CD14-positive monocyte (primary cell): ENCODE measurements around the gene EGFLAM. TPM values are rescaled to one million over a fixed set of nuclear protein-coding genes. Genes with fewer than 3 reads are reported as not detected.

Experiments used
- DNase-seq, 3 donors: peaks; one replicate each; pipeline ENCODE4 v3.0.0-alpha.2; 2011 to 2022
- H2AFZ ChIP-seq: 2 replicates; pipeline ENCODE4 v1.6.0; 2012; ENCODE audit warnings: mild to moderate bottlenecking, low read depth, low read length, inconsistent platforms; ENCODE audit not compliant: insufficient read depth, poor library complexity, severe bottlenecking
- H3K27ac ChIP-seq, 2 donors: 1 replicate in 1 of 2; 2 replicates in 1 of 2; pipeline ENCODE4 v1.5.1; 2012 to 2013; ENCODE audit warnings: low read length in 2 of 2, control low read depth in 1 of 2, inconsistent platforms in 1 of 2, low read depth in 1 of 2, mild to moderate bottlenecking in 1 of 2
- H3K27me3 ChIP-seq, 2 donors: one replicate each; pipeline versions ENCODE4 v1.6.0 to v1.6.1; 2011 to 2013; ENCODE audit warnings: low read length in 2 of 2; ENCODE audit not compliant: control insufficient read depth in 2 of 2, insufficient read depth in 2 of 2
- H3K36me3 ChIP-seq, 2 donors: replicated peaks in 1 of 2; 1 replicate in 1 of 2; 2 replicates in 1 of 2; pipeline versions ENCODE4 v1.5.1 to v1.6.1; 2012 to 2013; ENCODE audit warnings: low read length in 2 of 2, control low read depth in 1 of 2, inconsistent platforms in 1 of 2, mild to moderate bottlenecking in 1 of 2; ENCODE audit not compliant: insufficient read depth in 2 of 2, control insufficient read depth in 1 of 2
- H3K4me1 ChIP-seq, 2 donors: 1 replicate in 1 of 2; 2 replicates in 1 of 2; pipeline versions ENCODE4 v1.5.1 to v1.6.1; 2012 to 2013; ENCODE audit warnings: low read length in 2 of 2, control low read depth in 1 of 2, inconsistent platforms in 1 of 2, mild to moderate bottlenecking in 1 of 2, moderate library complexity in 1 of 2; ENCODE audit not compliant: insufficient read depth in 2 of 2, control insufficient read depth in 1 of 2
- H3K4me2 ChIP-seq: replicated peaks from 2 replicates; pipeline ENCODE3; 2012; ENCODE audit warnings: low read length, moderate library complexity, mild to moderate bottlenecking; ENCODE audit not compliant: poor library complexity, severe bottlenecking; ENCODE audit errors: extremely low read depth
- H3K4me3 ChIP-seq, 3 experiments: fragments of 200-600 bp in 1 of 3; sonication (generic) in 1 of 3; replicated peaks in 1 of 3; 1 replicate in 2 of 3; 2 replicates in 1 of 3; pipeline ENCODE4 v1.5.1; 2011 to 2013; ENCODE audit warnings: low read length in 3 of 3, mild to moderate bottlenecking in 3 of 3, control low read depth in 2 of 3, low read depth in 2 of 3, inconsistent platforms in 1 of 3, moderate library complexity in 1 of 3
- H3K79me2 ChIP-seq: 2 replicates; pipeline ENCODE4 v1.6.0; 2012; ENCODE audit warnings: mild to moderate bottlenecking, control low read depth, inconsistent platforms, low read length, moderate library complexity; ENCODE audit not compliant: insufficient read depth
- H3K9ac ChIP-seq: 2 replicates; pipeline ENCODE4 v1.6.0; 2017; ENCODE audit warnings: low read length, mild to moderate bottlenecking; ENCODE audit not compliant: insufficient read depth, poor library complexity, severe bottlenecking
- H3K9me3 ChIP-seq, 2 donors: replicated peaks in 1 of 2; 1 replicate in 1 of 2; 2 replicates in 1 of 2; pipeline versions ENCODE4 v1.5.1 to v1.6.1; 2012 to 2013; ENCODE audit warnings: low read length in 2 of 2, control low read depth in 1 of 2; ENCODE audit not compliant: control insufficient read depth in 1 of 2, insufficient read depth in 1 of 2
- H4K20me1 ChIP-seq: 2 replicates; pipeline ENCODE4 v1.6.0; 2012; ENCODE audit warnings: mild to moderate bottlenecking, low read length, control low read depth, moderate library complexity; ENCODE audit not compliant: insufficient read depth
- H3K27ac Mint-ChIP-seq, 7 donors: one replicate each; pipeline ENCODE4 v1.8.0; 2020; ENCODE audit warnings: mild to moderate bottlenecking in 7 of 7, mixed read lengths in 7 of 7, moderate library complexity in 6 of 7, inconsistent platforms in 2 of 7
- H3K27me3 Mint-ChIP-seq, 3 donors: one replicate each; pipeline ENCODE4 v1.8.0; 2021 to 2022; ENCODE audit warnings: low read depth in 3 of 3, mild to moderate bottlenecking in 3 of 3, mixed read lengths in 3 of 3, moderate library complexity in 3 of 3, inconsistent platforms in 1 of 3
- H3K36me3 Mint-ChIP-seq, 2 donors: one replicate each; pipeline ENCODE4 v1.8.0; 2020; ENCODE audit warnings: mixed read lengths in 2 of 2, inconsistent platforms in 1 of 2, mild to moderate bottlenecking in 1 of 2
- H3K4me1 Mint-ChIP-seq: one replicate; pipeline ENCODE4 v1.8.0; 2020; ENCODE audit warnings: mild to moderate bottlenecking, mixed read lengths
- H3K4me3 Mint-ChIP-seq, 2 donors: one replicate each; pipeline ENCODE4 v1.8.0; 2020; ENCODE audit warnings: mild to moderate bottlenecking in 2 of 2, mixed read lengths in 2 of 2, moderate library complexity in 1 of 2
- H3K9me3 Mint-ChIP-seq, 7 donors: one replicate each; pipeline ENCODE4 v1.8.0; 2020 to 2022; ENCODE audit warnings: mixed read lengths in 7 of 7, mild to moderate bottlenecking in 6 of 7, moderate library complexity in 6 of 7, inconsistent platforms in 2 of 7
- WGBS: methylation state at CpG from one replicate; pipeline ENCODE4 v1.1.5; 2013; ENCODE audit warnings: missing lambda C conversion rate; ENCODE audit not compliant: insufficient coverage; 5-methylcytosine and 5-hydroxymethylcytosine counted together
- intact Hi-C, 2 donors: fragments of 100-400 bp; cut with micrococcal nuclease; formaldehyde crosslinking; loops; one replicate each; pipeline versions ENCODE4 v1.15.0 to v1.15.1; 2023
- polyA plus RNA-seq, 3 donors: library from polyadenylated mRNA; depleted of rRNA in 1 of 3; unstranded in 2 of 3; stranded (reverse) in 1 of 3; fragments of 300-500 nt in 2 of 3; fragments of >200 nt in 1 of 3; fragmentation: Illumina TruSeq in 2 of 3; gene quantifications; 1 replicate in 2 of 3; 2 replicates in 1 of 3; pipeline ENCODE4 v1.2.3, GENCODE V29; 2012 to 2021
- TF ChIP-seq, protein P1 (sequence below): fragments of 200-600 bp; IDR thresholded peaks from one replicate; pipeline ENCODE4 v1.8.0; 2022; ENCODE audit warnings: antibody characterized with exemption, mild to moderate bottlenecking

The EGFLAM gene
- polyA plus RNA-seq, 3 donors = not detected

DNA sequence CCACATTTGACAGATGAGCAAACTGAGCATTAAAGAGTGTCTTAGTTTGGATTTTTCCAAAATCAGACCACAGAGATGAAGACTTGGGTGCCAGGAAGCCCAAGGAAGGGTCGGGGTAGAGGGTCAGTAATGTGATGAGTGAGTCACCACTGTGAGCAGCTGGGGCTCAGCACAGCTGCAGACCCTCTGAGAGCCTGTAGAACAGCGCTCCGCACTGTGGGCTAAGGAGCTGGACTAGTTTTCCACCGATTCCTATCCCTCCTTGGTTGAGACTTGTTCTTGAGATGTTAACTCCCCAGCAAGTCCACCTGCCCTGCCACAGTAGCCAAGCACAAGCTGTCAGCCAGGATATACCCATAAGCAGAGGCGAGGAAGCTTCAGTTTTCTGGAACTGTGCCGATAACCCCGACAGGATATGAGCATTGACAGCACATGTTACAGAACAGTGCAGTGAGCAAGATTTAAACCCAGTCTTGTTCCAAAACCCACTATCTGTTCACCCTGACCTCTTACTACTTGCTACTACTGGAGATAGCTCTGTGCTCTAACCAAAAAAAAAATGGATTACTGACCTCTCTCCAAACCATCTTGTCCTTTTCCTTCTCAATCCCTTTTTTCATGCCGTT, 31.8 kb downstream of the EGFLAM start:
- Histone ChIP-seq H3K27me3 (no peaks in the 10 kb centered on the region), H3K9ac (no peak overlapping the region), H2AFZ (no peak overlapping the region), H3K27ac (no peak overlapping the region), H3K4me2 (no peak overlapping the region), H3K4me3 (no peak overlapping the region), H3K79me2 (no peaks in the 10 kb centered on the region), H3K9me3 (no peaks in the 10 kb centered on the region), H4K20me1 (no peaks in the 10 kb centered on the region), H3K4me1 (no peaks in the 10 kb centered on the region), H3K36me3 (no peaks in the 10 kb centered on the region)
- TF ChIP-seq, protein P1, sequence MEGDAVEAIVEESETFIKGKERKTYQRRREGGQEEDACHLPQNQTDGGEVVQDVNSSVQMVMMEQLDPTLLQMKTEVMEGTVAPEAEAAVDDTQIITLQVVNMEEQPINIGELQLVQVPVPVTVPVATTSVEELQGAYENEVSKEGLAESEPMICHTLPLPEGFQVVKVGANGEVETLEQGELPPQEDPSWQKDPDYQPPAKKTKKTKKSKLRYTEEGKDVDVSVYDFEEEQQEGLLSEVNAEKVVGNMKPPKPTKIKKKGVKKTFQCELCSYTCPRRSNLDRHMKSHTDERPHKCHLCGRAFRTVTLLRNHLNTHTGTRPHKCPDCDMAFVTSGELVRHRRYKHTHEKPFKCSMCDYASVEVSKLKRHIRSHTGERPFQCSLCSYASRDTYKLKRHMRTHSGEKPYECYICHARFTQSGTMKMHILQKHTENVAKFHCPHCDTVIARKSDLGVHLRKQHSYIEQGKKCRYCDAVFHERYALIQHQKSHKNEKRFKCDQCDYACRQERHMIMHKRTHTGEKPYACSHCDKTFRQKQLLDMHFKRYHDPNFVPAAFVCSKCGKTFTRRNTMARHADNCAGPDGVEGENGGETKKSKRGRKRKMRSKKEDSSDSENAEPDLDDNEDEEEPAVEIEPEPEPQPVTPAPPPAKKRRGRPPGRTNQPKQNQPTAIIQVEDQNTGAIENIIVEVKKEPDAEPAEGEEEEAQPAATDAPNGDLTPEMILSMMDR = no peak
- H3K27me3 Mint-ChIP-seq = peaks cover 0 to 3% (median 0%) of the 10 kb centered on the region in 3 donors
- no peak for DNase-seq
- WGBS = 79% methylated on average over 8 of the region's 8 CpGs
- no peaks in the 10 kb centered on the region for H3K36me3 Mint-ChIP-seq
- H3K4me1 Mint-ChIP-seq = no peaks in the 10 kb centered on the region
- H3K4me3 Mint-ChIP-seq = no peak overlapping the region
- H3K9me3 Mint-ChIP-seq = peaks cover 0 to 6% (median 3%) of the 10 kb centered on the region in 7 donors
- intact Hi-C loops = no loop called here
- no peak overlapping the region for H3K27ac Mint-ChIP-seq

DNA sequence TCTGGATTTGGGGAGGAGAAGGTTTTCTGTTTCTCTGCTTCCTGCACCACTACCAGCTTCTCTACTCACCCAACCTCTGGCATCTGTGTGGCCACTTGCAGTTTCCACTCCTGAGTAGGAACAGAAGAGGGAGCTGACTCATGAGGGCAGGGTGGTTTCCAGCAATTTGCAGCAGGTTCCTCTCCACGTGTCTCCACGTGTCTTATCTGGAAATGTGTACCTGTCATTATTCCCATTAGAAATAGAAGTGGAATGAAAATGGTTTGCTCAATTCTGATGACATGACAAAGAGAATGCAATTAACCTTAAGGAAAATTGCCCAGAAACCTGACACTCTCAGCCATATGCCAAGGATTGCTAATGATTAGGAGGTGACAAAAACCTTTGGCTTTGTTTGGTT, 33.0 kb downstream of the EGFLAM start:
- peaks cover 1 to 6% (median 3%) of the 10 kb centered on the region in 7 donors for H3K9me3 Mint-ChIP-seq
- H3K79me2 ChIP-seq = no peaks in the 10 kb centered on the region
- DNase-seq = no peak
- no peaks in the 10 kb centered on the region for H3K36me3 ChIP-seq
- no peaks in the 10 kb centered on the region for H3K4me1 ChIP-seq
- H3K27ac ChIP-seq = no peak overlapping the region
- no peaks in the 10 kb centered on the region for H3K9me3 ChIP-seq
- peaks cover 0 to 4% (median 0%) of the 10 kb centered on the region in 3 donors for H3K27me3 Mint-ChIP-seq
- H3K4me3 ChIP-seq = no peak overlapping the region
- H3K9ac ChIP-seq = no peak overlapping the region
- H3K4me2 ChIP-seq = no peak overlapping the region
- H3K4me3 Mint-ChIP-seq = no peak overlapping the region
- no peak overlapping the region for H2AFZ ChIP-seq
- TF ChIP-seq, protein P1 = no peak
- no peak overlapping the region for H3K27ac Mint-ChIP-seq
- H3K4me1 Mint-ChIP-seq = no peaks in the 10 kb centered on the region
- intact Hi-C loops = no loop called here
- H3K27me3 ChIP-seq = no peaks in the 10 kb centered on the region
- no CpG with 5 or more reads among the region's 2 CpGs for WGBS
- H4K20me1 ChIP-seq = no peaks in the 10 kb centered on the region
- no peaks in the 10 kb centered on the region for H3K36me3 Mint-ChIP-seq
